Measurements from ENCODE around the gene MYO3B.
"Not testable (repeated sequence)": the region's sequence is repeated elsewhere in the genome, so short reads cannot be mapped to it uniquely, and the experiment has no call there.

MYO3B gene

GRCh38 chr2:170212625-170213280, 34.8 kb downstream of the MYO3B start:
- no peak for DNase-seq

- not testable (repeated sequence) for DNase-seq
These were observed 35.3 kb downstream of the MYO3B start for GRCh38 chr2:170213281-170213625.

- DNase-seq: no peak
These were observed 35.7 kb downstream of the MYO3B start for GRCh38 chr2:170213651-170214050.

GRCh38 chr2:170214309-170214948, 36.5 kb downstream of the MYO3B start:
- DNase-seq: no peak

- DNase-seq: no peak
These were observed 37.1 kb downstream of the MYO3B start for GRCh38 chr2:170215021-170215420.

- no peak for DNase-seq
These were observed 38.5 kb downstream of the MYO3B start for GRCh38 chr2:170216428-170216827.

- DNase-seq: no peak
These were observed 39.0 kb downstream of the MYO3B start for GRCh38 chr2:170216981-170217380.

- DNase-seq: no peak
These were observed 39.9 kb downstream of the MYO3B start for GRCh38 chr2:170217778-170218251.

GRCh38 chr2:170218456-170218855, 40.5 kb downstream of the MYO3B start:
- DNase-seq: peak; percentile 76

GRCh38 chr2:170218931-170219330, 41.0 kb downstream of the MYO3B start:
- no peak for DNase-seq

- no peak for DNase-seq
These were observed 43.7 kb downstream of the MYO3B start for GRCh38 chr2:170221317-170222288.

GRCh38 chr2:170222298-170222697, 44.4 kb downstream of the MYO3B start:
- no peak for DNase-seq

- no peak for DNase-seq
These were observed 44.9 kb downstream of the MYO3B start for GRCh38 chr2:170222842-170223241.

GRCh38 chr2:170224692-170225294, 46.8 kb downstream of the MYO3B start:
- peak; percentile 28 for DNase-seq

GRCh38 chr2:170226216-170226615, 48.3 kb downstream of the MYO3B start:
- no peak for DNase-seq

GRCh38 chr2:170227507-170227947, 49.6 kb downstream of the MYO3B start:
- DNase-seq: no peak

GRCh38 chr2:170227951-170228350, 50.0 kb downstream of the MYO3B start:
- DNase-seq: no peak

GRCh38 chr2:170228429-170228828, 50.5 kb downstream of the MYO3B start:
- no peak for DNase-seq

GRCh38 chr2:170229125-170229524, 51.2 kb downstream of the MYO3B start:
- DNase-seq: peak; percentile 17

GRCh38 chr2:170229744-170230143, 51.8 kb downstream of the MYO3B start:
- no peak for DNase-seq

- DNase-seq: peak; percentile 73
These were observed 58.1 kb downstream of the MYO3B start for GRCh38 chr2:170235860-170236679.

GRCh38 chr2:170236680-170237047, 58.7 kb downstream of the MYO3B start:
- no peak for DNase-seq

Measured in NCI-H774 (cell line).